SU-DHL-6 (cell line): ENCODE data around the gene HOMEZ.

ENCODE experiments used
- H2AFZ ChIP-seq: fragments of 200-600 bp; sonication (generic); 2 replicates; pipeline ENCODE4 v1.6.1; 2014; ENCODE audit warnings: low read depth, mild to moderate bottlenecking, moderate library complexity, mixed read lengths, antibody characterized with exemption, low read length; ENCODE audit not compliant: severe bottlenecking
- H3F3A ChIP-seq: fragments of 200-600 bp; shearing (Covaris generic); 2 replicates; pipeline ENCODE4 v1.6.0; 2016; ENCODE audit warnings: antibody characterized with exemption, mild to moderate bottlenecking; ENCODE audit not compliant: insufficient read depth
- H3K27ac ChIP-seq: fragments of 200-600 bp; sonication (generic); 2 replicates; pipeline ENCODE4 v1.5.1; 2016; ENCODE audit warnings: low read depth, mild to moderate bottlenecking, low read length, moderate library complexity, mixed read lengths
- H3K27me3 ChIP-seq: fragments of 200-600 bp; sonication (generic), shearing (Covaris generic); 2 replicates; pipeline ENCODE4 v1.6.0; 2014; ENCODE audit warnings: mild to moderate bottlenecking, low read length
- H3K36me3 ChIP-seq: fragments of 200-600 bp; sonication (generic); 2 replicates; pipeline ENCODE4 v1.6.1; 2014; ENCODE audit warnings: mild to moderate bottlenecking, low read length, mixed read lengths
- H3K4me2 ChIP-seq: fragments of 300-600, 200-600 bp; shearing (Covaris generic), sonication (generic); 2 replicates; pipeline ENCODE4 v1.6.0; 2014; ENCODE audit warnings: low read length, low read depth, mild to moderate bottlenecking; ENCODE audit not compliant: poor library complexity, severe bottlenecking
- H3K4me3 ChIP-seq: fragments of 200-600 bp; sonication (generic); 2 replicates; pipeline ENCODE4 v1.5.1; 2014; ENCODE audit warnings: antibody characterized with exemption, low read length, mild to moderate bottlenecking, mixed read lengths; ENCODE audit not compliant: insufficient read depth, poor library complexity, severe bottlenecking
- H3K79me2 ChIP-seq: fragments of 200-600 bp; sonication (generic); 2 replicates; pipeline ENCODE4 v1.6.1; 2014; ENCODE audit warnings: mild to moderate bottlenecking, low read length, moderate library complexity; ENCODE audit not compliant: insufficient read depth
- H3K9ac ChIP-seq: fragments of 200-600 bp; sonication (generic); 2 replicates; pipeline ENCODE4 v1.7.0; 2014; ENCODE audit warnings: mild to moderate bottlenecking, low read length
- H3K9me2 ChIP-seq: fragments of 200-600 bp; sonication (generic); replicated peaks from 2 replicates; pipeline ENCODE4 v1.6.1; 2014; ENCODE audit warnings: low read length; ENCODE audit not compliant: insufficient read depth
- H3K9me3 ChIP-seq: fragments of 200-600 bp; sonication (generic); 2 replicates; pipeline ENCODE4 v1.6.1; 2014; ENCODE audit warnings: low read length, mixed read lengths; ENCODE audit not compliant: insufficient read depth
- H4K20me1 ChIP-seq: fragments of 200-600 bp; sonication (generic); 2 replicates; pipeline ENCODE4 v1.6.1; 2014; ENCODE audit warnings: low read depth, mild to moderate bottlenecking, antibody characterized with exemption, low read length, moderate library complexity, mixed read lengths
- EZH2phosphoT487 ChIP-seq: fragments of 200-600 bp; sonication (generic), shearing (Covaris generic); conservative IDR thresholded peaks from 2 replicates; pipeline ENCODE4 v1.6.1; 2018; ENCODE audit warnings: mild to moderate bottlenecking, antibody characterized with exemption, low read length, moderate library complexity, mixed read lengths
- TF ChIP-seq, protein P1 (sequence below): fragments of 200-600 bp; sonication (generic); IDR thresholded peaks from one replicate; pipeline ENCODE4 v1.5.1; 2017; ENCODE audit warnings: antibody characterized with exemption, mild to moderate bottlenecking, low read length, moderate library complexity; ENCODE audit not compliant: insufficient read depth, poor library complexity, severe bottlenecking

HOMEZ gene

DNA sequence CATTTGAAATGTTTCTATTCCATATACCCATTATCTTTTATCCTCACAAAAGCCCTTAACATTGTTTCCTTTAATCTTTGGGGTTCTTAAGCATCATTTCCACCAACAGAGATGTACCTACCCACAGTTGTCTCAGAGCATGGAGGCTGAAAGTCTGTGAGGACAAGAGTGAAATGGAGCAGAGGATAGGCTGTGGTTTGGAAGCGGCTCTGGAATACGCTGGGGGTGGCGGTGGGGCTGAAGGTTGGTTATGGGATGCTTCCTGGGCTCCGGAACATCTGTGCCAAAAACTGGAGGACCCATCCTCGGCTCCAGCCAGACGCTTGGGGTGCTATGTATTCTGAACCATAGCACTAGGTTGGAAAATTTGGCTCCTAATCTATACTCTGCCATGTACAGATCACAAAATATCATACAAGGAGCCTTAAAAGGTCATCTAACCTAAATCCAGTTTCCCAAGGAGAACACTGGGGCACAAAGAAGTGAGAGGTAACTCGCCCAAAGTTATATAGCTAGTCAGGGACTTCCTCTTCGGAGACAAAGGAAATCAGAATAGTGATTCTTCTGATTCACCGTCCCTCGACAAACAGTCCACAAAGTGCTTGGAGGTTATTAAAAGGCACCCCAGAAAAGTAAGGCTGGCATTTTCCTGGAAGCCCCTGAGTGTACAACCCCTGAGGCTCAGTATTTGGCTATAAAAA is 14.2 kb upstream of the HOMEZ start:
- peak overlapping the region; percentile 73 for H3K9ac ChIP-seq
- H4K20me1 ChIP-seq, result no peaks in the 10 kb centered on the region
- H3K9me2 ChIP-seq, result no peaks in the 10 kb centered on the region
- peaks cover 5% of the 10 kb centered on the region; the same call in 1 of the 2 replicates for H3K79me2 ChIP-seq
- peaks cover 5% of the 10 kb centered on the region; the same call in 1 of the 2 replicates for H3K36me3 ChIP-seq
- peak overlapping the region; percentile 66 for H3K4me2 ChIP-seq
- no peak overlapping the region for H2AFZ ChIP-seq
- TF ChIP-seq EZH2phosphoT487, result no peak
- TF ChIP-seq, protein P1, sequence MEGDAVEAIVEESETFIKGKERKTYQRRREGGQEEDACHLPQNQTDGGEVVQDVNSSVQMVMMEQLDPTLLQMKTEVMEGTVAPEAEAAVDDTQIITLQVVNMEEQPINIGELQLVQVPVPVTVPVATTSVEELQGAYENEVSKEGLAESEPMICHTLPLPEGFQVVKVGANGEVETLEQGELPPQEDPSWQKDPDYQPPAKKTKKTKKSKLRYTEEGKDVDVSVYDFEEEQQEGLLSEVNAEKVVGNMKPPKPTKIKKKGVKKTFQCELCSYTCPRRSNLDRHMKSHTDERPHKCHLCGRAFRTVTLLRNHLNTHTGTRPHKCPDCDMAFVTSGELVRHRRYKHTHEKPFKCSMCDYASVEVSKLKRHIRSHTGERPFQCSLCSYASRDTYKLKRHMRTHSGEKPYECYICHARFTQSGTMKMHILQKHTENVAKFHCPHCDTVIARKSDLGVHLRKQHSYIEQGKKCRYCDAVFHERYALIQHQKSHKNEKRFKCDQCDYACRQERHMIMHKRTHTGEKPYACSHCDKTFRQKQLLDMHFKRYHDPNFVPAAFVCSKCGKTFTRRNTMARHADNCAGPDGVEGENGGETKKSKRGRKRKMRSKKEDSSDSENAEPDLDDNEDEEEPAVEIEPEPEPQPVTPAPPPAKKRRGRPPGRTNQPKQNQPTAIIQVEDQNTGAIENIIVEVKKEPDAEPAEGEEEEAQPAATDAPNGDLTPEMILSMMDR, result peak; percentile 3
- peaks cover 19% of the 10 kb centered on the region for H3F3A ChIP-seq
- no peaks in the 10 kb centered on the region for H3K9me3 ChIP-seq
- H3K27me3 ChIP-seq, result no peaks in the 10 kb centered on the region
- peak overlapping the region; percentile 41 for H3K27ac ChIP-seq
- peak overlapping the region; percentile 76 for H3K4me3 ChIP-seq

DNA sequence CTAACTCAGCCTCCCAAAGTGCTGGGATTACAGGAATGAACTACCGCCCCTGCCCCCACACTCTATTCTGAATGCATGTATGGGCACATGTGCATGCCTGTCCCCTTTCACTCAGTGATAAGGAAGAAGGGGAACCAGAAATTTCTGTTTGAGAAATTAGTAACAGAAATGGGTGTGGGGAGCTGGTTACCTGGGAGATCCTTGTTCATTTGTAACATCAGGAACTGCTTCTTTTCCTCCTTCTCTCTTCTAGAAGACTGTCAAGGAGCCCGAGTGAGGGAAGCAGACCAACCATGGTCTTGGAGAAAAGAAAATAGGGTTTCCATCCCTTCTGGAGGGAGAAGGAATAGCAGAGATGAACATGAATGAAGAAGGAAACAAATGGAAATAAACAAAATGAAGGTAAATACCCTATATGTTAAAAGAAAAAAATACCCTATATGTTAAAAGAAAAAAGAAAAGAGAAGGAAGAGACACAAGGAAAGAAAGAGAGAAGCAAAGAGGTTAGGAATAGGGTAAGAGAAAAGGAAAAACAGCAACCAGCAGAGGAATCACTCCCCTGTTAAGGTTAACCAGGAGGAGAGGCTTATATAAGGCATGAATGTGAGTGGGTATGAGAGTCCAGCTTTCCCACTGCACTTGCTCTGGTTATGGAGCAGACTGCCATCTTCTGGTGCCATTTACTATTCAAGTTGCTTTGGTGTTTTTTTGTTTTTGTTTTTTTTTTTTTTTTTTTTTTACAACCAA is 13.5 kb upstream of the HOMEZ start:
- Histone ChIP-seq H3K79me2 (peaks cover 5% of the 10 kb centered on the region; the same call in 1 of the 2 replicates), H3K27me3 (no peaks in the 10 kb centered on the region), H3K27ac (no peak overlapping the region), H3K4me2 (peak overlapping the region; percentile 66), H2AFZ (no peak overlapping the region), H4K20me1 (no peaks in the 10 kb centered on the region), H3K9ac (peak overlapping the region; percentile 73; the same call in 1 of the 2 replicates), H3K4me3 (no peak overlapping the region), H3K36me3 (peaks cover 5% of the 10 kb centered on the region; the same call in 1 of the 2 replicates), H3K9me2 (no peaks in the 10 kb centered on the region), H3F3A (peaks cover 19% of the 10 kb centered on the region), H3K9me3 (no peaks in the 10 kb centered on the region)
- TF ChIP-seq, protein P1, result peak; percentile 13
- no peak for TF ChIP-seq EZH2phosphoT487

DNA sequence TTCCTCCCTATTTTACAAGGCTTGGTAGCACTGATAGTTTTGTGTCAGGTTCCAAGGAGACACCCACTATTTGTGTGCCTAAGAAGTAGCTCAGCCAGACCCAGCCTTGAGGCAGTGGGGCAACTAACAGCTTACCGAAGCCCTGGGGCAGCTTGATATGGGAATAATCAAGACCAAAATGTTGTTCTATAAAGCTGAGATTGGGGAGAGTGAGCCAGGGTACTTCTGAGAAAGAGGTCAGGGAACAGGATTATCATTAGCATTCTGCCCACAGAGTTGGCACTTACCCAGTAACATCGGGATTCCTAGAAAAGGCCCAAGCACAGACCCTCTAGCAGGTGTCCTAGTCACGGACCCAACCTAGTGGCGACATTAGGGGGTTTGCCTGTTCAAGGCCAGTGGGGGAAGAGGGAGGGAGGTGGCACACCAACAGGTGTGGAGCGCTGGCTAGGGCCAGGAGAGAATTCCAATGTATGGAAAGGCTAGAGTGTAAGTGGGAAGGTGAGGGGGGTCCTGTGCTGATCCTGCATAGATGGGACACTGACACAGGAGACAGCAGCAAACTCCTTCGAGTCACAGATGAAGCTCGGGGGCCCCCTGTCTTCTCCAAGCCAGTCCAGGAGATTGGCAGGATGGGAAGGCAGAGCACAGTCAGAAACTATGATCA is 11.8 kb upstream of the HOMEZ start:
- Histone ChIP-seq H3K4me3 (no peak overlapping the region), H3K36me3 (peaks cover 5% of the 10 kb centered on the region; the same call in 1 of the 2 replicates), H3F3A (peaks cover 14% of the 10 kb centered on the region), H3K4me2 (no peak overlapping the region), H3K9ac (no peak overlapping the region), H4K20me1 (no peaks in the 10 kb centered on the region), H3K79me2 (peaks cover 5% of the 10 kb centered on the region; the same call in 1 of the 2 replicates), H3K9me2 (no peaks in the 10 kb centered on the region), H3K27me3 (no peaks in the 10 kb centered on the region), H3K27ac (no peak overlapping the region), H3K9me3 (no peaks in the 10 kb centered on the region), H2AFZ (no peak overlapping the region)
- TF ChIP-seq, protein P1, result no peak
- no peak for TF ChIP-seq EZH2phosphoT487
